ENCODE data around the gene RALGAPB.

RALGAPB gene

GRCh38 chr20:38545771-38546170, 73.1 kb downstream of the RALGAPB start:
- DNase-seq (ENCODE audit: low read depth in 2 of 3, low spot score in 2 of 3): no peak

- no peak for DNase-seq (ENCODE audit: low read depth in 2 of 3, low spot score in 2 of 3)
Measured at GRCh38 chr20:38547288-38548085, 74.8 kb downstream of the RALGAPB start.

GRCh38 chr20:38548356-38549083, 75.9 kb downstream of the RALGAPB start:
- no peak for DNase-seq (ENCODE audit: low read depth in 2 of 3, low spot score in 2 of 3)

GRCh38 chr20:38550274-38550673, 77.6 kb downstream of the RALGAPB start:
- DNase-seq (ENCODE audit: low read depth in 2 of 3, low spot score in 2 of 3): no peak

- no peak for DNase-seq (ENCODE audit: low read depth in 2 of 3, low spot score in 2 of 3)
Measured at GRCh38 chr20:38551056-38551626, 78.5 kb downstream of the RALGAPB start.

GRCh38 chr20:38554986-38555385, 82.3 kb downstream of the RALGAPB start:
- DNase-seq (ENCODE audit: low read depth in 2 of 3, low spot score in 2 of 3): no peak

- no peak for DNase-seq (ENCODE audit: low read depth in 2 of 3, low spot score in 2 of 3)
Measured at GRCh38 chr20:38555395-38555794, 82.8 kb downstream of the RALGAPB start.

- no peak for DNase-seq (ENCODE audit: low read depth in 2 of 3, low spot score in 2 of 3)
Measured at GRCh38 chr20:38557174-38557573, 84.5 kb downstream of the RALGAPB start.

GRCh38 chr20:38558596-38559360, 86.1 kb downstream of the RALGAPB start:
- no peak for DNase-seq (ENCODE audit: low read depth in 2 of 3, low spot score in 2 of 3)

- DNase-seq (ENCODE audit: low read depth in 2 of 3, low spot score in 2 of 3): no peak
Measured at GRCh38 chr20:38559764-38560163, 87.1 kb downstream of the RALGAPB start.

GRCh38 chr20:38563802-38564431, 91.3 kb downstream of the RALGAPB start:
- DNase-seq (ENCODE audit: low read depth in 2 of 3, low spot score in 2 of 3): no peak

- DNase-seq (ENCODE audit: low read depth in 2 of 3, low spot score in 2 of 3): no peak
Measured at GRCh38 chr20:38564680-38565079, 92.0 kb downstream of the RALGAPB start.

GRCh38 chr20:38566036-38566598, 93.5 kb downstream of the RALGAPB start:
- no peak for DNase-seq (ENCODE audit: low read depth in 2 of 3, low spot score in 2 of 3)

- no peak for DNase-seq (ENCODE audit: low read depth in 2 of 3, low spot score in 2 of 3)
Measured at GRCh38 chr20:38569747-38570525, 97.3 kb downstream of the RALGAPB start.

- DNase-seq (ENCODE audit: low read depth in 2 of 3, low spot score in 2 of 3): no peak
Measured at GRCh38 chr20:38573413-38573812, 100.8 kb downstream of the RALGAPB start.

GRCh38 chr20:38579219-38579910, 106.7 kb downstream of the RALGAPB start:
- no peak for DNase-seq (ENCODE audit: low read depth in 2 of 3, low spot score in 2 of 3)

GRCh38 chr20:38579921-38580320, 107.3 kb downstream of the RALGAPB start:
- no peak for DNase-seq (ENCODE audit: low read depth in 2 of 3, low spot score in 2 of 3)

- DNase-seq (ENCODE audit: low read depth in 2 of 3, low spot score in 2 of 3): no peak
Measured at GRCh38 chr20:38581013-38581412, 108.4 kb downstream of the RALGAPB start, which contains the start of gene ADIG. Gene ADIG (plus strand): TSS chr20:38581197. CDS start chr20:38581251, 54 bp downstream.

GRCh38 chr20:38581830-38582358, 109.3 kb downstream of the RALGAPB start:
- DNase-seq (ENCODE audit: low read depth in 2 of 3, low spot score in 2 of 3): no peak

All from activated CD8-positive, alpha-beta memory T cell treated with anti-CD3 and anti-CD28 coated beads for 48 hours (primary cell).